DMS153 treated with DMSO at 0.1 percent for 48 hours (cell line): Measurements from ENCODE around the gene CATSPERB.
"Not testable (repeated sequence)": the region's sequence is repeated elsewhere in the genome, so short reads cannot be mapped to it uniquely, and the experiment has no call there.

Experiments used
- DNase-seq: peaks from one replicate; lab custom pipeline; 2025; ENCODE audit not compliant: unreplicated experiment; lab: John Stamatoyannopoulos, UW

CATSPERB gene

GRCh38 chr14:91732859-91733477 lies 1.1 kb upstream of the CATSPERB start:
- no peak for DNase-seq

GRCh38 chr14:91732439-91732838 lies 553 bp upstream of the CATSPERB start:
- no peak for DNase-seq

DNA sequence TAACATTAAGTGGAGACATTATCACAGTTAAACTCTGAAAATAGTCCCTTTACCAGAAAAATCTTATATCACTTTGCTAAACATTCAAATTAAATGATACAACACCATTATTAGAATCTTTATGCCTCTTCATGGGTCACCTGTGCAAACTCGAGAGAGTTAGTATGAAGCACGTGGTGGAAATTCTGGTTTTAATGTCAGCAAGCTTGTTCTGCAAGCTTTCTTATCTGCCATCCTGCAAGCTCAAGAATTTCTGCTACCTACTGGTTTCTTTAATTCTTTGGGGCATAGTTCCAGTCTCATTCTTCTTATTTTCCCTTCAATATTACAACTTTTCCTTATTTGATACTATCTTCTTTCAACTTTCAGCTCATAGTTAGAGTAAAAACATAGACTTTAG lies 868 bp downstream of the CATSPERB start:
- DNase-seq, result no peak

- no peak for DNase-seq
Measured at GRCh38 chr14:91729756-91730155, 2.1 kb downstream of the CATSPERB start.

- no peak for DNase-seq
Measured at GRCh38 chr14:91728616-91729183, 3.2 kb downstream of the CATSPERB start.

- DNase-seq, result no peak
Measured at GRCh38 chr14:91727121-91727520, 4.8 kb downstream of the CATSPERB start.

- no peak for DNase-seq
Measured at GRCh38 chr14:91723501-91723900, 8.4 kb downstream of the CATSPERB start.

GRCh38 chr14:91722386-91722785 lies 9.5 kb downstream of the CATSPERB start:
- no peak for DNase-seq

DNA sequence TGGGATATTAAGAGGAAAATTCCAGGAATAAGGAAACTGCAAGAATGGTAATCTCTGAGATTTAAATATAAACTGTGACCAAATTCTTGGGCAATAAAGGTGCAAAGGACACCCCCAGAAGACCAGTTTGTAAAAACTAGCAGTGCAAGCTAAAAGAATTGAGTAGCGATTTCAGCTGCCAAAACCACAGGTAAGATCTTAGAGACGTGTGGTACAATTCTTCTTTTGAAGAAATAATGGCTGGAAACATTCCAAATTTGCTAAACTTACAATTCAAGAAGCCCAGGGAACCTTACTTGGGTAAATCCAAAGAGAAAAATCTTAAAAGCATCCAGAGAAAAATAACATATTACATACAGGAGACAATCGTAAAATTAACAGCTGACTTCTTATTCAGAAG lies 12.0 kb downstream of the CATSPERB start:
- no peak for DNase-seq

DNA sequence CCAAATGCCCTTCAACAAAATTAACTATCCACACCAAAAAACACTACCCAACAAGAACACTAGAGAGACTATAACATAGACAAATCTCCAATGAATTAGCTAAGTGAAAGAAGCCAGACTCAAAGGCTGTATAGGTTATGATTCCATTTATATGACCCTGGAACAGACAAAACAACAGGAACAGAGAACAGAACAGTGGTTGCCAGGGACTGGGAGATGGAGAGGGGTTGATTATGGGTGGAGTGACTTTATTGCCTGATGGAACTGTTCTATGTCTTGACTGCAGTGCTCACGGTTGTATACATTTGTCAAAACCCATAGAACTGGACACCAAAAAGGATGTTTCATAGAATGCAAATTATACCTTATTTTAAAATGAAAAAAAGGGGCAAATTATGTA lies 14.9 kb downstream of the CATSPERB start:
- DNase-seq, result no peak

GRCh38 chr14:91714805-91715204 lies 17.1 kb downstream of the CATSPERB start:
- peak; percentile 0 for DNase-seq

DNA sequence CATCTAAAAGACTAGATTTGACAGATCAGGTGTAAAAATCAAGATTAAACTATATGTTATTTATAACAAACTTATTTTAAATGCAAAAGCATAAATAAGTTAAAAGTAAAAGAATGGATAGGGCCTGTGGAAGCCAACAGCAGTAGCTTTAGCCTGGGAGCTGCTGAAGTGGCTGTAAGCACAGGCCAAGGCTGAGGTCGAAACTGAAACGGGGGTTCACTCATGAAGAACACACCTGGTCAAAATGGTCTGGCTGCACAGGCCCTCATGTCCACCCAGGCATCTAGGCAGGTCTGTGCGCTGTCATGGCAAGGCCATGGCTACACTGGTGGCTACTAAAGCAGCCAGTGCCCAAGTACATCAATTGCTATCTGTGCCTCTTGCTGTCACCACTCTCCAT lies 23.1 kb downstream of the CATSPERB start:
- DNase-seq, result no peak

- no peak for DNase-seq
Measured at GRCh38 chr14:91706996-91707395, 24.9 kb downstream of the CATSPERB start.

- no peak for DNase-seq
Measured at GRCh38 chr14:91694643-91695042, 37.2 kb downstream of the CATSPERB start.

- no peak for DNase-seq
Measured at GRCh38 chr14:91693346-91693745, 38.5 kb downstream of the CATSPERB start.

DNA sequence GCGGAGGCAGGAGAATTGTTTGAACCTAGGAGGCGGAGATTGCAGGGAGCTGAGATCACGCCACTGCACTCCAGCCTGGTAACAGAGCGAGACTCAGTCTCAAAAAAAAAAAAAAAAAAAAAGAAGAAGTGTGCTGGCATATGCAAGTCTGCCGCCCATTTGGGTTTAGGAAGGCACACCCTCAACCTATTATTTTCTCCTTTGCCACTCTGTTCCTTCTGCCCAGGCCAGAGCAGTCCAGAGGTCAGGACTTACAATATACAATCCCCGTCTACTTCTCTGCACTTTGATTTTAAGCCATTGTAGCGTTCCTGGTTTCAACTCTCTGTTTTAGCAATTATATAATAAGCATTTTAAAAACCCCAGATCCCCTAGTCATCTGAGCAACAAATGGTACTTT lies 39.8 kb downstream of the CATSPERB start:
- no peak for DNase-seq

GRCh38 chr14:91689608-91690007 lies 42.3 kb downstream of the CATSPERB start:
- no peak for DNase-seq

DNA sequence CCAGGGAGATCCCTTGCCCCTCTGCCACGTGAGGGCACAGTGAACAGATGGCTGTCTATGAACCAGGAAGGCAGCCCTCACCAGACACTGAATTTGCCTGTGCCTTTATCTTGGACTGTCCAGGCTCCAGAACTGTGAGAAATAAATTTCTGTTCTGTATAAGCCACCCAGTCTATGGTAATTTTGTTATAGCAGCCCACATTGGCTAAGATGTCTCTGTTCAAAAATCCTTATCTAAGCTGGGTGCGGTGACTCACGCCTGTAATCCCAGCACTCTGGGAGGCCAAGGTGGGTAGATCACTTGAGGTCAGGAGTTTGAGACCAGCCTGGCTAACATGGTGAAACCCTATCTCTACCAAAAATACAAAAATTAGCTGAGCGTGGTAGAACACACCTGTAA lies 44.5 kb downstream of the CATSPERB start:
- DNase-seq, result not testable (repeated sequence)

DNA sequence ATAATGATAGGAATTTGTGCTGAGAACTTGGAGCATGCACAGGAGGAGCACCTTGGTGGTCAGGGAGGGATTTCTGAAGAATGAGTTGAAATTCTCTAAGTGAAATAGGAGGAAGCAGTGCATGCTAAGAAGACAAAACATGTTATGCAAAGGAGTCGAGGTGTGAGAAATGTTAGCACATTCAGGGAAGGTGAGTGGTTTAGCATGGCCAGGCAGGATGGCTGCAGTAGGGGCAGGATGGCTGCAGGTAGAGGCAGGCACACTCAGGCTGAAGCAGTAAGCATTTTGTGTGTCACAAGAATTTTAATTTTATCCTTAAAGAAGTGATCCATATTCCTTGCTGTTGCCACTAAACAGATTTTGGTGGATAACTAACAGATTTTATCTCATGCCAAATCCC lies 46.3 kb downstream of the CATSPERB start:
- no peak for DNase-seq

GRCh38 chr14:91681893-91682563 lies 49.9 kb downstream of the CATSPERB start:
- no peak for DNase-seq

- no peak for DNase-seq
Measured at GRCh38 chr14:91681118-91681517, 50.8 kb downstream of the CATSPERB start.

GRCh38 chr14:91679273-91679672 lies 52.6 kb downstream of the CATSPERB start:
- DNase-seq, result no peak

- not testable (repeated sequence) for DNase-seq
Measured at GRCh38 chr14:91677687-91678086, 54.2 kb downstream of the CATSPERB start.
